Renal cortex interstitium (tissue), 11 donors: ENCODE measurements around the gene STRN4. TPM values are rescaled to one million over a fixed set of nuclear protein-coding genes. Genes with fewer than 3 reads are reported as not detected.

Source experiments
- DNase-seq, 11 donors: peaks; one replicate each; pipeline ENCODE4 v3.0.0-alpha.2; 2013; ENCODE audit warnings: low read depth in 9 of 11, low spot score in 4 of 11; ENCODE audit errors: extremely low read depth in 1 of 11
- polyA plus RNA-seq, 3 donors: library from polyadenylated mRNA; unstranded; fragments of 120-200 nt; gene quantifications; one replicate each; pipeline ENCODE4 v1.2.1, GENCODE V29; 2013; ENCODE audit not compliant: insufficient read length in 3 of 3

STRN4 gene
- polyA plus RNA-seq, 3 donors, result 65.0 to 94.2 (median 91.3) TPM

DNA sequence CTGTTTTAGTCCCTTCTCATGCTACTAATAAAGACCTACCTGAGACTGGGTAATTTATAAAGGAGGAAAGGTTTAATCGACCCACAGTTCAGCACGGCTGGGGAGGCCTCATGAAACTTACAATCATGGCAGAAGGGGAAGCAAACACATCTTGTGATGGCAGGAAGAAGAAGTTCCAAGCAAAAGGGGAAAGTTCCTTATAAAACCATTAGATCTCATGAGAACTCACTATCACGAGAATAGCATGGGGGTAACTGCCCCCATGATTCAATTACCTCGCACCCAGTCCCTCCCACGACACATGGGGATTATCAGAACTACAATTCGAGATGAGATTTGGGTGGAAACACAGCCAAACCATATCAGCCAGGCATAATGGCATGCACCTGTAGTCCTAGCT lies 13.0 kb upstream of the STRN4 start:
- no peak for DNase-seq

- DNase-seq, result no peak
Measured at GRCh38 chr19:46756544-46756888, 10.3 kb upstream of the STRN4 start.

DNA sequence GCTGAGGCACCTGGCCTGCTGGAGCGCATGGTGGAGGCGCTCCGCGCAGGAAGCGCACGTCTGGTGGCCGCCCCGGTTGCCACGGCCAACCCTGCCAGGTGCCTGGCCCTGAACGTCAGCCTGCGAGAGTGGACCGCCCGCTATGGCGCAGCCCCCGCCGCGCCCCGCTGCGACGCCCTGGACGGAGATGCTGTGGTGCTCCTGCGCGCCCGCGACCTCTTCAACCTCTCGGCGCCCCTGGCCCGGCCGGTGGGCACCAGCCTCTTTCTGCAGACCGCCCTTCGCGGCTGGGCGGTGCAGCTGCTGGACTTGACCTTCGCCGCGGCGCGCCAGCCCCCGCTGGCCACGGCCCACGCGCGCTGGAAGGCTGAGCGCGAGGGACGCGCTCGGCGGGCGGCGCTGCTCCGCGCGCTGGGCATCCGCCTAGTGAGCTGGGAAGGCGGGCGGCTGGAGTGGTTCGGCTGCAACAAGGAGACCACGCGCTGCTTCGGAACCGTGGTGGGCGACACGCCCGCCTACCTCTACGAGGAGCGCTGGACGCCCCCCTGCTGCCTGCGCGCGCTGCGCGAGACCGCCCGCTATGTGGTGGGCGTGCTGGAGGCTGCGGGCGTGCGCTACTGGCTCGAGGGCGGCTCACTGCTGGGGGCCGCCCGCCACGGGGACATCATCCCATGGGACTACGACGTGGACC lies 9.7 kb upstream of the STRN4 start:
- DNase-seq, result no peak

DNA sequence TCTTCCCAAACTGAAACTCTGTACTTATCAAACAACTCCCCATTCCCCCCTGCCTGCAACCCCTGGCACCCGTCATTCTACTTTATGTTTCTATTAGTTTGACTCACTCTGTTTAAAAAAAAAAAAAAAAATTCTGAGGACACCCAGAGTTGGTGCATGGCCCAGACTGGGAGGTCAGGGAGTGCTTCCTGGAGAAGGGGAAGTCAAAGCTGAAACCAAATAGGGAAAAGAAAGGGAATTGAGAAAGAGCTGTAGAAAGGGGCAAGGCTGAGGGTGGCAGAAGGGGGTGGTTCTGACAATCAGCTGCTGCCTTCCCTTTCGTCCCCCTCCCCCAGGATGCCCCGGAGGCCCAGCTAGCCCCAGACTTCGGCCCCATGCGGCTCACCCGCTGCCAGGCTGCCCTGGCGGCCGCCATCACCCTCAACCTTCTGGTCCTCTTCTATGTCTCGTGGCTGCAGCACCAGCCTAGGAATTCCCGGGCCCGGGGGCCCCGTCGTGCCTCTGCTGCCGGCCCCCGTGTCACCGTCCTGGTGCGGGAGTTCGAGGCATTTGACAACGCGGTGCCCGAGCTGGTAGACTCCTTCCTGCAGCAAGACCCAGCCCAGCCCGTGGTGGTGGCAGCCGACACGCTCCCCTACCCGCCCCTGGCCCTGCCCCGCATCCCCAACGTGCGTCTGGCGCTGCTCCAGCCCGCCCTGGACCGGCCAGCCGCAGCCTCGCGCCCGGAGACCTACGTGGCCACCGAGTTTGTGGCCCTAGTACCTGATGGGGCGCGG lies 9.0 kb upstream of the STRN4 start:
- no peak for DNase-seq

DNA sequence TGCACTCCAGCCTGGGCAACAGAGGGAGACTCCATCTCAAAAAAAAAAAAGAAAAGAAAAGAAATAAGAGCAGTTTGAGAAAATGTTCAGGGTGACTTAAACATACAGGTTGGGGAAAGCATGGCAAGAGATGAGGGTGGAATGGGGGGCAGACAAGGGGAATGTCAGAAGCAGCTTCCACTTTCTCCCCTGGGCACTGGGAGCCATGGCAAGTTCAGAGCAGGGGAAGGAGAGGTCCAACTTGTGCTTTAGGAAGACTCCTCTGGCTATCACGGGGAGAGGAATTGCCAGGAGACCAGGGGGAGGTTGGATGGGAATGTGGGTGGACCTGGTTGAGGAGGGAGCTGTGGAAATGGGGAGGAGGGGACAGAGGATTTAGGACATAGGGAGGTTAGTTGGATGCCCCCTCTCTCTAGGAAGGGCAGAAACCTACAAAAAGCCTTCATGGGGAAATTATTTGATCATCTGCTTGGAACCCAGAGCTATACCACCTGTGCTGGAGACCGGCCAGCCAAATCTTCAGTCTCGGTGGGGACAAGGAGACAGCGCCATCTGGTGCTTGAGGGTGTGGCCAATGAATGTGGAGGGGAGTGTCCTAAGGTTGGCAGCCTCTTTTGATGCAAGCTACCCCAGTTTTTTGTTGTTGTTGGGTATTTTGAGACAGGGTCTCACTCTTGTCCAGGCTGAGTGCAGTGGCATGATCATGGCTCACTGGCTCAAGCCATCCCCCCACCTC lies 7.3 kb upstream of the STRN4 start:
- peak in 1 of 11 donors; percentile 26 for DNase-seq

DNA sequence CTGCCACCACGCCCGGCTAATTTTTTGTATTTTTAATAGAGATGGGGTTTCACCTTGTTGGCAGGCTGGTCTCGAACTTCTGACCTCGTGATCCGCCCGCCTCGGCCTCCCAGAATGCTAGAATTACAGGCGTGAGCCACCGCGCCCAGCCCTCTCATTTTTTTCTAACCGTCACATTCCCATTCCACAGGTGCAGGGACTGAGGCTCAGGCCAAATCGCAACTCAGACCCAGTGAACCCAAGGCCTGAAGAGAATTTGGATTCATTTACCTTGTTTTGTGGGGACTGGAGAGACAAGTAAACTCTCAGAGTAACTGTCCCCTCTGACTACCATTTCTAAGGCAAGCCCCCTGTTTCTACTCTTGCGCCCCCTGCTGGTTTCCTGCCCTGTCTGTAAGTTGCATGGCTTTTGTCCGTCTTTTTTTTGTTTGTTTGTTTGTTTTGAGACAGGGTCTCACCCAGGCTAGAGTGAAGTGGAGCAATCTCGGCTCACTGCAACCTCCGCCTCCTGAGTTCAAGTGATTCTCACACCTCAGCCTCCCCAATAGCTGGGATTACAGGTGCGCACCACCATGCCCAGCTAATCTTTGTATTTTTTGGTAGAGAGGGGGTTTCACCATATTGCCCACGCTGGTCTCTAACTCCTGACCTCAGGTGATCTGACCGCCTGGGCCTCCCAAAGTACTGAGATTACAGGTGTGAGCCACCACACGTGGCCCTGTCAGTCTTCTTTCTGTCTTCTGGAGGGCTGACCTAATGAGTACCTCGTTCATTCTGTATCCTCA lies 2.3 kb upstream of the STRN4 start:
- DNase-seq, result no peak

- DNase-seq, result peak in 1 of 11 donors; percentile 27
Measured at GRCh38 chr19:46745521-46746280, 549 bp downstream of the STRN4 start, which contains the start of gene FKRP. TSS of gene FKRP (plus strand) at chr19:46746057. CDS start at chr19:46755451, 9,394 bp downstream.

DNA sequence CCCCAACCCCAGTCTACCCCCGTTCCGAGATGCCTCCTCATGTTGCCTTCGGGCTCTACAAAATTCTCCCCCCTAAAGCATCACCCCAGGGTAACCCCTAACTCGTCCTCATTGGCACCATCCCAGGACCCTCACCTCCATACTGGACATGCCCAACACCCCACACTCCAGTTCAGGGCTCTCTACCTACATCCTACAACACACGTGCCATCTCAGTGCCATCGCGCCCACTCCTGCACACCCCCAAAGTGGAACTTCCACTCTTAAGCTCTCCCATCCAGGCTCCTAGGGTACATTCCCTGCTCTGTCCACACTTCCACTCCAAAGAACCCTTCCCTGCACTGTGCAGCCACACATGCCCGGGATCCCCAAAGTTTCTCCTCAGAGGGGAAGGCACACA lies 1.2 kb downstream of the STRN4 start:
- DNase-seq, result no peak

DNA sequence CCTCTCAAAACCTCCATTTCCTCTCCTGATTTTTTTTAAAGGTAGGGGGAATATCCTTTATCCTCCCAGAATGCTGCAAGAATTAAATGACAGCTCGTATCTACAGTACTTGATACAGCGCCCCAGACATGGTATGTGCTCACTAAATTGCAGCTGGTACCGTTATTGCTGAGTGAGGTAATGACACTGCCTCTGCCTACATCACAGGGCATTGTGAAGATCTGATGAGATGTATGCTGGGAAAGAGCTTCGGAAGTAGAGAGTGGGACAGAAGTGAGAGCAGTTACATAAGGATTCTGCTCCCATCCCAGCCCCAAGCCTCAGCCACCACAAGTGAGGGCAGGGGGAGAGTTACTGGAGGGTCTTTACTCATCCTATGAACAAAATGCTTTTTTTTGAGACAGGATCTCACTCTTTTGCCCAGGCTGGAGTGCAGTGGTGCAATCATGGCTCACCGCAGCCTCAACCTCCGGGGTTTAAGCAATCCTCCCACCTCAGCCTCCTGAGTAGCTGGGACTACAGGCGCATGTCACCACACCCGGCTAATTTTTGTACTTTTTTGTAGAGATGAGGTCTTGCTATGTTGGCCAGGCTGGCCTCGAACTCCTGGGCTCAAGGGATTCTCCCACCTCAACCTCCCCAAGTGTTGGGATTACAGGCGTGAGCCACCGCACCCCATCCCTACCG lies 2.1 kb downstream of the STRN4 start:
- DNase-seq, result no peak

- DNase-seq, result no peak
Measured at GRCh38 chr19:46742926-46743480, 3.2 kb downstream of the STRN4 start.

GRCh38 chr19:46741447-46741846 lies 4.8 kb downstream of the STRN4 start:
- DNase-seq, result no peak

DNA sequence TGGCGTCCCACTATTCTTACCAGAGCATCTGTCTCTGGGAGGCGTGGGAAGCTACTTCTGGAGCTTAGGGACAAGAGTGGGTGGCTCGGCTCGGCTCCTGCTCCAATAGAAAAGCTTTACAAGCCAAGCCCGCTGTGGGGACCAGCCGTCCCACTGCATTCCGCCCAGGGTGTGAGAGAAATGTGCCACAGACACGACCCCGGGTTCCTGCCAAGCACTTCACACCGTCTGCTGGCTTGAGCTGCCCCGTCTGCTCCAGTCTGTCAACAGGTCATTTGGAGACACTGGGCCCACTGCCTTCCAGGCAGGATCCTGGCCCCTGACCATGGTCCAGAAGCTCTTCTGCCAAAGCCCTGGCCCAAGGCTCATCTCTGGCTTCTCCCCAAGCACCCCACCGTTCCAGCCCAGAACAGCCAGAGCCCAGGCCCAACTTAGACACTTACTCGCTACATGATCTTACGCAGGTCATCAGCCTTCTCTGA lies 6.9 kb downstream of the STRN4 start:
- no peak for DNase-seq

DNA sequence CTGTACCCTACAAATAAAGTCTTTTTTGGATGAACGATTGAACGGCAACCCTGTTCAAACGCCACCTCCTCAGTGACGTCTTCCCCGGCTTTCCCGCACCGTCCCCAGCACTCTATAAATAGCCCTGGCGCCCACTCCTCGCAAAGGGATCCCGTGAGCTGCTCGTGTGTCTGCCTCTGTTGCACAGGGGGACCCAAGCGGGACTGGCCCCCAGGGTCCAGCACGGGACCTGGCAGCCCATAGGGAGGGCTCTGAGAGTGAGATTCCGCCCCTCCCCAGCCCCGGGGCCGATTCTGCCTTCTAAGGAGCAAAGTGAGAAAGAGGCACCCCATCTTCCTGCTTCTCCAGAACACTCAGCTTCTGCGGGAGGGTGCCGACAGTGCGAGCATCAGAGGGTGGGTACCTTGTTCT lies 8.5 kb downstream of the STRN4 start:
- DNase-seq, result no peak

GRCh38 chr19:46737298-46737654 lies 9.0 kb downstream of the STRN4 start:
- DNase-seq, result no peak

- no peak for DNase-seq
Measured at GRCh38 chr19:46736531-46737297, 9.5 kb downstream of the STRN4 start.

GRCh38 chr19:46733690-46734292 lies 12.5 kb downstream of the STRN4 start:
- no peak for DNase-seq
